Activated T-cell treated with anti-CD3 and anti-CD28 coated beads, Interleukin-2, amount 50 U/mL, for 72 hours (primary cell): Measurements from ENCODE around the gene GRIK1. TPM values are rescaled to one million over a fixed set of nuclear protein-coding genes. Genes with fewer than 3 reads are reported as not detected.

Source experiments
- ATAC-seq, 2 donors: fragments of 150-1000 bp; cut with Tn5 transposase; replicated peaks in 1 of 2; 2 replicates each; pipeline ENCODE4 v1.10.0; 2021; ENCODE audit warnings: moderate library complexity in 2 of 2, mild to moderate bottlenecking in 1 of 2
- DNase-seq, 2 donors: peaks; one replicate each; pipeline ENCODE4 v3.0.0; 2021 to 2022; ENCODE audit warnings: mixed read lengths in 1 of 2
- H3K27ac Mint-ChIP-seq: one replicate; pipeline ENCODE4 v1.8.0; 2022; ENCODE audit warnings: mild to moderate bottlenecking, moderate library complexity, mixed read lengths
- H3K27me3 Mint-ChIP-seq: one replicate; pipeline ENCODE4 v1.8.0; 2022; ENCODE audit warnings: low read depth, mixed read lengths
- H3K36me3 Mint-ChIP-seq, 2 donors: one replicate each; pipeline ENCODE4 v1.8.0; 2022; ENCODE audit warnings: mixed read lengths in 2 of 2, mild to moderate bottlenecking in 1 of 2; ENCODE audit not compliant: insufficient read depth in 2 of 2
- H3K4me1 Mint-ChIP-seq: one replicate; pipeline ENCODE4 v1.8.0; 2022; ENCODE audit warnings: low read depth, mixed read lengths
- H3K4me3 Mint-ChIP-seq, 2 donors: one replicate each; pipeline ENCODE4 v1.8.0; 2022; ENCODE audit warnings: mild to moderate bottlenecking in 2 of 2, mixed read lengths in 2 of 2, moderate library complexity in 2 of 2
- H3K9me3 Mint-ChIP-seq, 2 donors: one replicate each; pipeline ENCODE4 v1.8.0; 2022; ENCODE audit warnings: mixed read lengths in 2 of 2
- total RNA-seq, 2 donors: library from RNA; stranded (reverse); gene quantifications; one replicate each; pipeline ENCODE4 v1.2.3, GENCODE V29; 2022

GRIK1 gene
- total RNA-seq, 2 donors from 2014 or later = not detected

GRCh38 chr21:29634418-29634817 lies 305.4 kb downstream of the GRIK1 start:
- DNase-seq (no peak), ATAC-seq (no peak)
- peaks cover 0 to 3% of the 10 kb centered on the region in 2 donors for H3K9me3 Mint-ChIP-seq
- no peaks in the 10 kb centered on the region for H3K27me3 Mint-ChIP-seq
- no peaks in the 10 kb centered on the region for H3K36me3 Mint-ChIP-seq
- H3K4me3 Mint-ChIP-seq = no peak overlapping the region
- H3K4me1 Mint-ChIP-seq = no peaks in the 10 kb centered on the region
- H3K27ac Mint-ChIP-seq = no peak overlapping the region

GRCh38 chr21:29633756-29634155 lies 306.0 kb downstream of the GRIK1 start:
- no peak overlapping the region for H3K27ac Mint-ChIP-seq
- H3K36me3 Mint-ChIP-seq = peaks cover 0 to 1% of the 10 kb centered on the region in 2 donors
- H3K9me3 Mint-ChIP-seq = peaks cover 0 to 3% of the 10 kb centered on the region in 2 donors
- DNase-seq (no peak), ATAC-seq (no peak)
- H3K27me3 Mint-ChIP-seq = no peaks in the 10 kb centered on the region
- no peaks in the 10 kb centered on the region for H3K4me1 Mint-ChIP-seq
- no peak overlapping the region for H3K4me3 Mint-ChIP-seq

- Mint-ChIP-seq H3K9me3 (peaks cover 0 to 3% of the 10 kb centered on the region in 2 donors), H3K27ac (no peak overlapping the region), H3K4me3 (no peak overlapping the region), H3K4me1 (no peaks in the 10 kb centered on the region), H3K36me3 (peaks cover 0 to 1% of the 10 kb centered on the region in 2 donors), H3K27me3 (no peaks in the 10 kb centered on the region)
- no peak for ATAC-seq
- no peak for DNase-seq
These were observed 309.4 kb downstream of the GRIK1 start for GRCh38 chr21:29630441-29630840.

GRCh38 chr21:29627905-29628304 lies 311.9 kb downstream of the GRIK1 start:
- peaks cover 0 to 1% of the 10 kb centered on the region in 2 donors for H3K36me3 Mint-ChIP-seq
- H3K27me3 Mint-ChIP-seq = no peaks in the 10 kb centered on the region
- H3K4me1 Mint-ChIP-seq = no peaks in the 10 kb centered on the region
- DNase-seq (no peak), ATAC-seq (no peak)
- no peak overlapping the region for H3K27ac Mint-ChIP-seq
- peaks cover 0 to under 1% of the 10 kb centered on the region in 2 donors for H3K9me3 Mint-ChIP-seq
- H3K4me3 Mint-ChIP-seq = no peak overlapping the region

- Mint-ChIP-seq H3K9me3 (peaks cover 2% of the 10 kb centered on the region in 2 donors), H3K36me3 (peaks cover 0 to 1% of the 10 kb centered on the region in 2 donors), H3K27me3 (no peaks in the 10 kb centered on the region), H3K27ac (no peak overlapping the region), H3K4me1 (no peaks in the 10 kb centered on the region), H3K4me3 (no peak overlapping the region)
- ATAC-seq (no peak), DNase-seq (no peak)
These were observed 312.9 kb downstream of the GRIK1 start for GRCh38 chr21:29626801-29627470.

GRCh38 chr21:29625990-29626389 lies 313.8 kb downstream of the GRIK1 start:
- Mint-ChIP-seq H3K9me3 (peaks cover 2% of the 10 kb centered on the region in 2 donors), H3K27me3 (no peaks in the 10 kb centered on the region), H3K4me3 (no peak overlapping the region), H3K27ac (no peak overlapping the region), H3K36me3 (peaks cover 0 to 1% of the 10 kb centered on the region in 2 donors), H3K4me1 (no peaks in the 10 kb centered on the region)
- ATAC-seq (no peak), DNase-seq (no peak)

- DNase-seq (no peak), ATAC-seq (no peak)
- Mint-ChIP-seq H3K9me3 (peaks cover 2% of the 10 kb centered on the region in 2 donors), H3K36me3 (peaks cover 0 to 1% of the 10 kb centered on the region in 2 donors), H3K4me1 (no peaks in the 10 kb centered on the region), H3K4me3 (no peak overlapping the region), H3K27ac (no peak overlapping the region), H3K27me3 (no peaks in the 10 kb centered on the region)
These were observed 315.0 kb downstream of the GRIK1 start for GRCh38 chr21:29624776-29625175.

- no peaks in the 10 kb centered on the region for H3K4me1 Mint-ChIP-seq
- H3K27ac Mint-ChIP-seq = no peak overlapping the region
- no peak overlapping the region for H3K4me3 Mint-ChIP-seq
- DNase-seq (no peak), ATAC-seq (no peak)
- no peaks in the 10 kb centered on the region for H3K27me3 Mint-ChIP-seq
- H3K36me3 Mint-ChIP-seq = no peaks in the 10 kb centered on the region
- peaks cover 2 to 4% of the 10 kb centered on the region in 2 donors for H3K9me3 Mint-ChIP-seq
These were observed 318.3 kb downstream of the GRIK1 start for GRCh38 chr21:29621525-29621924.

GRCh38 chr21:29616209-29616751 lies 323.5 kb downstream of the GRIK1 start:
- Mint-ChIP-seq H3K4me1 (no peaks in the 10 kb centered on the region), H3K27me3 (no peaks in the 10 kb centered on the region), H3K27ac (no peak overlapping the region), H3K4me3 (no peak overlapping the region), H3K36me3 (no peaks in the 10 kb centered on the region), H3K9me3 (peaks cover 2% of the 10 kb centered on the region in 2 donors)
- ATAC-seq (no peak), DNase-seq (no peak)

- H3K27me3 Mint-ChIP-seq = no peaks in the 10 kb centered on the region
- no peak for ATAC-seq
- no peak overlapping the region for H3K4me3 Mint-ChIP-seq
- DNase-seq = no peak
- no peaks in the 10 kb centered on the region for H3K4me1 Mint-ChIP-seq
- H3K27ac Mint-ChIP-seq = no peak overlapping the region
- H3K9me3 Mint-ChIP-seq = peaks cover 2% of the 10 kb centered on the region in 2 donors
- H3K36me3 Mint-ChIP-seq = no peaks in the 10 kb centered on the region
These were observed 325.9 kb downstream of the GRIK1 start for GRCh38 chr21:29613877-29614276.

GRCh38 chr21:29613021-29613420 lies 326.8 kb downstream of the GRIK1 start:
- DNase-seq (no peak), ATAC-seq (no peak)
- Mint-ChIP-seq H3K27me3 (no peaks in the 10 kb centered on the region), H3K36me3 (no peaks in the 10 kb centered on the region), H3K4me1 (no peaks in the 10 kb centered on the region), H3K4me3 (no peak overlapping the region), H3K27ac (no peak overlapping the region), H3K9me3 (peaks cover 2% of the 10 kb centered on the region in 2 donors)

GRCh38 chr21:29610779-29611360 lies 328.9 kb downstream of the GRIK1 start:
- DNase-seq = no peak
- Mint-ChIP-seq H3K4me3 (no peak overlapping the region), H3K9me3 (peaks cover 0 to 2% of the 10 kb centered on the region in 2 donors), H3K27me3 (no peaks in the 10 kb centered on the region), H3K4me1 (no peaks in the 10 kb centered on the region), H3K36me3 (no peaks in the 10 kb centered on the region), H3K27ac (no peak overlapping the region)
- no peak for ATAC-seq

GRCh38 chr21:29606613-29607012 lies 333.2 kb downstream of the GRIK1 start:
- no peak for ATAC-seq
- H3K27ac Mint-ChIP-seq = no peak overlapping the region

More at GRCh38 chr21:29606613-29607012, 333.2 kb downstream of the GRIK1 start:
- no peak for DNase-seq
- Mint-ChIP-seq H3K36me3 (no peaks in the 10 kb centered on the region), H3K27me3 (no peaks in the 10 kb centered on the region), H3K4me3 (no peak overlapping the region), H3K4me1 (no peaks in the 10 kb centered on the region), H3K9me3 (peaks cover 0 to 4% of the 10 kb centered on the region in 2 donors)
